WTC11 (cell line): ENCODE results near the gene ROS1. TPM values are rescaled to one million over a fixed set of nuclear protein-coding genes. Genes with fewer than 3 reads are reported as not detected.

Source experiments
- ATAC-seq: fragments of 200-7000 bp; cut with Tn5 transposase; 2 replicates; pipeline ENCODE4 v1.10.0; 2021; ENCODE audit warnings: mild to moderate bottlenecking, moderate library complexity
- CTCF ChIA-PET: fragments of 300-600 bp; sonication (Branson Sonifier 250); formaldehyde crosslinking; loops from one replicate; lab custom pipeline; 2021; ENCODE audit warnings: antibody characterized with exemption; lab: Charles Lee
- POLR2A ChIA-PET: fragments of 350-600 bp; sonication (Branson Sonifier 250); formaldehyde crosslinking; loops from one replicate; lab custom pipeline; 2021; ENCODE audit warnings: antibody characterized with exemption; lab: Charles Lee
- DNase-seq: peaks from one replicate; pipeline ENCODE4 v3.0.0; 2021; ENCODE audit warnings: low spot score
- H3K27ac Mint-ChIP-seq: 2 replicates; pipeline ENCODE4 v1.8.0; 2021; ENCODE audit warnings: mixed read lengths
- H3K27me3 Mint-ChIP-seq: 2 replicates; pipeline ENCODE4 v1.8.0; 2021; ENCODE audit warnings: low read depth, mild to moderate bottlenecking, moderate library complexity, mixed read lengths
- H3K36me3 Mint-ChIP-seq: 2 replicates; pipeline ENCODE4 v1.8.0; 2021; ENCODE audit warnings: mixed read lengths
- H3K4me1 Mint-ChIP-seq: 2 replicates; pipeline ENCODE4 v1.8.0; 2022; ENCODE audit warnings: mixed read lengths
- H3K4me3 Mint-ChIP-seq: 2 replicates; pipeline ENCODE4 v1.8.0; 2021; ENCODE audit warnings: mild to moderate bottlenecking, moderate library complexity, mixed read lengths
- H3K9me3 Mint-ChIP-seq: 2 replicates; pipeline ENCODE4 v1.8.0; 2021; ENCODE audit warnings: mixed read lengths
- FOXP1 ChIP-seq: sonication (generic); formaldehyde crosslinking; IDR thresholded peaks from 2 replicates; pipeline ENCODE4 v1.8.0; 2022; ENCODE audit warnings: missing genetic modification reagents, mild to moderate bottlenecking, moderate library complexity, borderline replicate concordance
- GTF2I ChIP-seq: fragments of 250-450 bp; sonication (Bioruptor Pico); conservative IDR thresholded peaks from 2 replicates; pipeline ENCODE4 v1.4.0; 2021; ENCODE audit warnings: mild to moderate bottlenecking
- IRF2 ChIP-seq: sonication (generic); formaldehyde crosslinking; IDR thresholded peaks from 2 replicates; pipeline ENCODE4 v1.8.0; 2022; ENCODE audit warnings: low read depth, missing genetic modification reagents, borderline replicate concordance
- MXD4 ChIP-seq: fragments of 250-450 bp; sonication (Bioruptor Pico); IDR thresholded peaks from 2 replicates; pipeline ENCODE4 v1.8.0; 2021; ENCODE audit warnings: mild to moderate bottlenecking, moderate library complexity, borderline replicate concordance
- NFYB ChIP-seq: sonication (generic); formaldehyde crosslinking; conservative IDR thresholded peaks from 2 replicates; pipeline ENCODE4 v1.8.0; 2022; ENCODE audit warnings: low read depth, missing genetic modification reagents
- NR1H2 ChIP-seq: sonication (generic); formaldehyde crosslinking; IDR thresholded peaks from 2 replicates; pipeline ENCODE4 v1.9.0; 2021; ENCODE audit warnings: mild to moderate bottlenecking, moderate library complexity, missing genetic modification reagents
- RORB ChIP-seq: fragments of 250-450 bp; sonication (Bioruptor Pico); IDR thresholded peaks from 2 replicates; pipeline ENCODE4 v1.9.0; 2021; ENCODE audit warnings: mild to moderate bottlenecking
- TCF7 ChIP-seq: sonication (generic); formaldehyde crosslinking; IDR thresholded peaks from 2 replicates; pipeline ENCODE4 v1.8.0; 2022; ENCODE audit warnings: mild to moderate bottlenecking, low read depth, missing genetic modification reagents, moderate library complexity
- TEAD1 ChIP-seq: sonication (generic); formaldehyde crosslinking; IDR thresholded peaks from 2 replicates; pipeline ENCODE4 v1.8.0; 2022; ENCODE audit warnings: mild to moderate bottlenecking, missing genetic modification reagents
- ZNF671 ChIP-seq: fragments of 250-450 bp; sonication (Bioruptor Pico); IDR thresholded peaks from 2 replicates; pipeline ENCODE4 v1.8.0; 2021; ENCODE audit warnings: mild to moderate bottlenecking
- total RNA-seq: library from RNA; stranded (reverse); gene quantifications from 3 replicates; pipeline ENCODE4 v1.2.3, GENCODE V29; 2021
- TF ChIP-seq, protein P1 (sequence below): fragments of 250-450 bp; sonication (Bioruptor Pico); conservative IDR thresholded peaks from 2 replicates; pipeline ENCODE4 v1.9.0; 2021; ENCODE audit warnings: mild to moderate bottlenecking
- TF ChIP-seq, protein P2 (sequence below): sonication (generic); formaldehyde crosslinking; IDR thresholded peaks from 2 replicates; pipeline ENCODE4 v1.8.0; 2023; ENCODE audit warnings: mild to moderate bottlenecking, missing genetic modification reagents
- TF ChIP-seq, protein P3 (sequence below): sonication (generic); formaldehyde crosslinking; IDR thresholded peaks from 2 replicates; pipeline ENCODE4 v1.8.0; 2022; ENCODE audit warnings: mild to moderate bottlenecking, missing genetic modification reagents
- TF ChIP-seq, protein P4 (sequence below): fragments of 200-600 bp; IDR thresholded peaks from 2 replicates; pipeline ENCODE4 v1.8.0; 2022; ENCODE audit warnings: antibody characterized with exemption

Gene ROS1
- total RNA-seq, 1 experiment from 2014 or later, result 0.02 TPM

DNA sequence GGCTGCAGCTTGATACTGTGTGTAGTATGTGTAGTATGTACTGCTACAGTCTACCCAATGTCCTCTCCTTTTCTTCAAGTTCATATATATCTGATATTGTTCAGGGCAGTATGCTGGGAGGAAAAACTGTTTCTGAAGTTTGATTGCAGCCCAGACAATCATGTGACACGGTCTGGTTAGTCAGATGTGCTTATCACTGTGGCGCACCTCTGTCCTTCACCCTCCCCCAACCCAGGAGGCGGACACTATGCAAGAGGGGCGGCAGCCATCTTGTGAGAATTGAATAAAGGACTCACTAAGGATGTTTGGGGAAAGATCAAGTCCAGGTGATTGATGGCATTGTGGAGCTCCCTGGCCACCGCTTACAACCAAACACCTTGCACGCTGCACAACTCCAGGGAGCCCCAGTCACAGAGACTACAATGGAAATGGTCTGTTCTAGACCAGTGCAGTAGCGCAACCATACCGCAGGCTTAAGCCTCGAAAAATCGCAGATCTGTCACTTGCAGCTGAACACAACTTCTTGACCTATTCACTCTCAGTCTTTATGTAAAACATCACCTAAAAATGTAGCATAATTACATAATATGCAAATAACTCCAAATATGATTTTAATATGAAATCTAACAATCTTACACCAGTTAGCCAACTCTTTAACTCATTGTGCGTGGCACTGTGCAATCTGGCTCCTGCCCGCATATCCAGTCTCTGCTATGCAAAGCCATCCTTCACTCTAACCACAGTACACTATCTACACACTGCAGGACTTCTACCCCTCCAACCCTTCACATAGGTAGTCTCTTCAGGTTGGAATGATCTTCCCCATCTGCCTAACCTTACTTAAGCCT is 81.1 kb downstream of the ROS1 start (continued):
- TF ChIP-seq RORB (CRISPR knock-in tag) (no peak), FOXP1 (CRISPR knock-in tag) (no peak), TCF7 (CRISPR knock-in tag) (no peak), TEAD1 (CRISPR knock-in tag) (no peak)

DNA sequence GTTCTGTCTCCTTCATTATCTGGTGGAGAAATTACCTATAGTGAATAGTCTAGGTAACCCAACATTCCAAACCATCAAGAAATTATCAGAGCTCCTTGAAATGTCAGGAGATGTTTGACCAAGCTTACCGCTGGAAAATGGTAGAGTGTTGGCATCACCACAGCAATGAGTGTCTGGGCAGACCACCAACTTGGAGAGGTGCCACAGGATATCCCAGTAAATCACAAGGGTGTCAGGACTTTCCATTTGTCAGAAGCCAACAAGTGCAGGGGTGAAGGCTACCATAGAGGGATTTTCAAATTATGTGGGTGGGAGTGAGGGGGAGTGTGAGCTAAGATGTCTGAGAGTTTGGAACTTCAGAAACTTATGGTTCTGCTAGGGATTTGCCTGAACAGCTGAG is 87.2 kb downstream of the ROS1 start:
- CTCF ChIA-PET, result no interaction called here
- H3K4me3 Mint-ChIP-seq, result no peak overlapping the region
- no peaks in the 10 kb centered on the region for H3K36me3 Mint-ChIP-seq

More for the DNA sequence above, 87.2 kb downstream of the ROS1 start:
- no peak for DNase-seq
- Mint-ChIP-seq H3K4me1 (no peaks in the 10 kb centered on the region), H3K27ac (no peak overlapping the region), H3K9me3 (peaks cover 8% of the 10 kb centered on the region), H3K27me3 (no peaks in the 10 kb centered on the region; the same call in 1 of the 2 replicates)
- POLR2A ChIA-PET, result no interaction called here
- ATAC-seq, result no peak
- TF ChIP-seq GTF2I (CRISPR knock-in tag) (no peak), MXD4 (CRISPR knock-in tag) (no peak), RORB (CRISPR knock-in tag) (no peak), NFYB (CRISPR knock-in tag) (no peak), IRF2 (no peak), ZNF671 (CRISPR knock-in tag) (no peak), NR1H2 (CRISPR knock-in tag) (no peak)
- TF ChIP-seq, protein P1, sequence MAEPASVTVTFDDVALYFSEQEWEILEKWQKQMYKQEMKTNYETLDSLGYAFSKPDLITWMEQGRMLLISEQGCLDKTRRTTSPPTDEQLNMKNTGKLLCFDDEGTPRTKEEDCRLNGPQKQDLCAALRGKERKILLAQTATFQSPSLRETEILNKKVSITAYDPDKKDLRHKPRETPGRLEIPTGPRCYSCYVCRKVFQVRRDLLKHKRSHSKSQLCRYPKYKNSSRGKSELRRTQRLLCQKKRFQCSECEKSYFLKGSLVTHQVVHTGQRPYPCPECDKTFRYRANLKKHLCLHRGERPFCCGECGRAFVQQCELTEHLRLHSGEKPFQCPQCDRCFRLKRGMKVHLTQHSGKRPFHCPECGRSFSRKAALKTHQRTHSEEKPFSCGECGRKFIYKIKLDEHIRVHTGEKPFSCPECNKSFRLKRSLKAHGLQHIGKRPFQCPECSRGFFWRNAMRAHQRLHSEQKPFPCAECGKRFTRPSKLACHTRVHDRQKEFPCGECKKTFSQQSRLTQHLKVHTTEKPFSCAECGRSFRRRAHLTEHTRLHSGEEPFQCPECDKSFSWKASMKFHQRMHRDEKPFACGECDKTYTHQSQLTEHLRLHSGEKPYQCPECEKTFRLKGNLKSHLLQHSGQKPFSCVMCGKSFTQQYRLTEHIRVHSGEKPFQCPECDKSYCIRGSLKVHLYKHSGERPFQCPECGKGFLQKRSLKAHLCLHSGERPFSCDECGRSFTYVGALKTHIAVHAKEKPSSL (CRISPR knock-in tag), result no peak
- TF ChIP-seq, protein P2, sequence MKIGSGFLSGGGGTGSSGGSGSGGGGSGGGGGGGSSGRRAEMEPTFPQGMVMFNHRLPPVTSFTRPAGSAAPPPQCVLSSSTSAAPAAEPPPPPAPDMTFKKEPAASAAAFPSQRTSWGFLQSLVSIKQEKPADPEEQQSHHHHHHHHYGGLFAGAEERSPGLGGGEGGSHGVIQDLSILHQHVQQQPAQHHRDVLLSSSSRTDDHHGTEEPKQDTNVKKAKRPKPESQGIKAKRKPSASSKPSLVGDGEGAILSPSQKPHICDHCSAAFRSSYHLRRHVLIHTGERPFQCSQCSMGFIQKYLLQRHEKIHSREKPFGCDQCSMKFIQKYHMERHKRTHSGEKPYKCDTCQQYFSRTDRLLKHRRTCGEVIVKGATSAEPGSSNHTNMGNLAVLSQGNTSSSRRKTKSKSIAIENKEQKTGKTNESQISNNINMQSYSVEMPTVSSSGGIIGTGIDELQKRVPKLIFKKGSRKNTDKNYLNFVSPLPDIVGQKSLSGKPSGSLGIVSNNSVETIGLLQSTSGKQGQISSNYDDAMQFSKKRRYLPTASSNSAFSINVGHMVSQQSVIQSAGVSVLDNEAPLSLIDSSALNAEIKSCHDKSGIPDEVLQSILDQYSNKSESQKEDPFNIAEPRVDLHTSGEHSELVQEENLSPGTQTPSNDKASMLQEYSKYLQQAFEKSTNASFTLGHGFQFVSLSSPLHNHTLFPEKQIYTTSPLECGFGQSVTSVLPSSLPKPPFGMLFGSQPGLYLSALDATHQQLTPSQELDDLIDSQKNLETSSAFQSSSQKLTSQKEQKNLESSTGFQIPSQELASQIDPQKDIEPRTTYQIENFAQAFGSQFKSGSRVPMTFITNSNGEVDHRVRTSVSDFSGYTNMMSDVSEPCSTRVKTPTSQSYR (CRISPR knock-in tag), result no peak
- TF ChIP-seq, protein P3, sequence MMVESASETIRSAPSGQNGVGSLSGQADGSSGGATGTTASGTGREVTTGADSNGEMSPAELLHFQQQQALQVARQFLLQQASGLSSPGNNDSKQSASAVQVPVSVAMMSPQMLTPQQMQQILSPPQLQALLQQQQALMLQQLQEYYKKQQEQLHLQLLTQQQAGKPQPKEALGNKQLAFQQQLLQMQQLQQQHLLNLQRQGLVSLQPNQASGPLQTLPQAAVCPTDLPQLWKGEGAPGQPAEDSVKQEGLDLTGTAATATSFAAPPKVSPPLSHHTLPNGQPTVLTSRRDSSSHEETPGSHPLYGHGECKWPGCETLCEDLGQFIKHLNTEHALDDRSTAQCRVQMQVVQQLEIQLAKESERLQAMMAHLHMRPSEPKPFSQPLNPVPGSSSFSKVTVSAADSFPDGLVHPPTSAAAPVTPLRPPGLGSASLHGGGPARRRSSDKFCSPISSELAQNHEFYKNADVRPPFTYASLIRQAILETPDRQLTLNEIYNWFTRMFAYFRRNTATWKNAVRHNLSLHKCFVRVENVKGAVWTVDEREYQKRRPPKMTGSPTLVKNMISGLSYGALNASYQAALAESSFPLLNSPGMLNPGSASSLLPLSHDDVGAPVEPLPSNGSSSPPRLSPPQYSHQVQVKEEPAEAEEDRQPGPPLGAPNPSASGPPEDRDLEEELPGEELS (CRISPR knock-in tag), result no peak
- TF ChIP-seq, protein P4, sequence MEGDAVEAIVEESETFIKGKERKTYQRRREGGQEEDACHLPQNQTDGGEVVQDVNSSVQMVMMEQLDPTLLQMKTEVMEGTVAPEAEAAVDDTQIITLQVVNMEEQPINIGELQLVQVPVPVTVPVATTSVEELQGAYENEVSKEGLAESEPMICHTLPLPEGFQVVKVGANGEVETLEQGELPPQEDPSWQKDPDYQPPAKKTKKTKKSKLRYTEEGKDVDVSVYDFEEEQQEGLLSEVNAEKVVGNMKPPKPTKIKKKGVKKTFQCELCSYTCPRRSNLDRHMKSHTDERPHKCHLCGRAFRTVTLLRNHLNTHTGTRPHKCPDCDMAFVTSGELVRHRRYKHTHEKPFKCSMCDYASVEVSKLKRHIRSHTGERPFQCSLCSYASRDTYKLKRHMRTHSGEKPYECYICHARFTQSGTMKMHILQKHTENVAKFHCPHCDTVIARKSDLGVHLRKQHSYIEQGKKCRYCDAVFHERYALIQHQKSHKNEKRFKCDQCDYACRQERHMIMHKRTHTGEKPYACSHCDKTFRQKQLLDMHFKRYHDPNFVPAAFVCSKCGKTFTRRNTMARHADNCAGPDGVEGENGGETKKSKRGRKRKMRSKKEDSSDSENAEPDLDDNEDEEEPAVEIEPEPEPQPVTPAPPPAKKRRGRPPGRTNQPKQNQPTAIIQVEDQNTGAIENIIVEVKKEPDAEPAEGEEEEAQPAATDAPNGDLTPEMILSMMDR, result no peak
